Large intestine (tissue), 3 donors: ENCODE data around the gene VANGL1. TPM values are rescaled to one million over a fixed set of nuclear protein-coding genes. Genes with fewer than 3 reads are reported as not detected.

ENCODE experiments used
- DNase-seq, 2 donors: peaks; one replicate each; pipeline versions ENCODE4 v3.0.0 to v3.0.0-alpha.2; 2013
- H3K27ac ChIP-seq: one replicate; pipeline ENCODE4 v1.5.1; 2013; ENCODE audit warnings: low read length
- H3K27me3 ChIP-seq: 2 replicates; pipeline ENCODE4 v1.6.1; 2013; ENCODE audit warnings: low read length; ENCODE audit not compliant: control insufficient read depth, insufficient read depth
- H3K36me3 ChIP-seq: 2 replicates; pipeline ENCODE4 v1.6.1; 2013; ENCODE audit warnings: low read length; ENCODE audit not compliant: control insufficient read depth, insufficient read depth
- H3K4me1 ChIP-seq: one replicate; pipeline ENCODE4 v1.6.1; 2013; ENCODE audit warnings: low read length; ENCODE audit not compliant: control insufficient read depth, insufficient read depth
- H3K4me3 ChIP-seq: one replicate; pipeline ENCODE4 v1.5.1; 2013; ENCODE audit warnings: low read length
- H3K9me3 ChIP-seq: one replicate; pipeline ENCODE4 v1.6.1; 2013; ENCODE audit warnings: mild to moderate bottlenecking, low read depth, low read length, moderate library complexity; ENCODE audit not compliant: control insufficient read depth
- WGBS: methylation state at CpG from one replicate; pipeline ENCODE4 v1.1.5; 2013; ENCODE audit warnings: low lambda C conversion rate; ENCODE audit not compliant: insufficient coverage; 5-methylcytosine and 5-hydroxymethylcytosine counted together
- polyA plus RNA-seq: library from polyadenylated mRNA; unstranded; fragments of 120-200 nt; gene quantifications from one replicate; pipeline ENCODE4 v1.2.1, GENCODE V29; 2013

Gene VANGL1
- polyA plus RNA-seq, 1 donor: 9.9 TPM

- H3K4me1 ChIP-seq: peaks cover 12% of the 10 kb centered on the region
- H3K9me3 ChIP-seq: peaks cover 8% of the 10 kb centered on the region
- DNase-seq: no peak
- WGBS: no CpG with 5 or more reads among the region's 4 CpGs
- peak overlapping the region; percentile 71 for H3K4me3 ChIP-seq
- H3K27ac ChIP-seq: peak overlapping the region; percentile 87
- no peaks in the 10 kb centered on the region for H3K36me3 ChIP-seq
- H3K27me3 ChIP-seq: no peaks in the 10 kb centered on the region
Measured at GRCh38 chr1:115643225-115643624, 1.5 kb downstream of the VANGL1 start.

DNA sequence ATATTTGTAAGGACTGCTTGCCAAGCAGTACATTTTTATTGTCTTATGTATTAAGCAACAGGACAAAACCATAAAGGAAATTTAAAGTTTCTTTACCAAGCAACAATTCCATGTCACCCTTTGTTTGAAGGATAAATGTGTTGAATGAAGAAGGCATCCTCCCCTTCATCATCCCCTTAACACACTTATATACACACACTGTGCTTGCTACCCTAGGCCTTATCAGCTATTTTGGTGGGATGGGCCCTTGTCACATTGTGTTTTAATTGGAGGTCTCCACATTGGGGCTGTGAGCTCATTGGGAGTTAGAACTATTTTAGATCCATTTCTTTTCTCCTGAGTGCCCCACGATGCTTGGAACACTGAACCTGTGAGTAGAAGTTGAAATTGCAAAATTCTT is 1.9 kb downstream of the VANGL1 start:
- no peaks in the 10 kb centered on the region for H3K27me3 ChIP-seq
- H3K27ac ChIP-seq: no peak overlapping the region
- peaks cover 15% of the 10 kb centered on the region for H3K4me1 ChIP-seq
- no CpG with 5 or more reads among the region's 1 CpG for WGBS
- DNase-seq: no peak
- H3K36me3 ChIP-seq: no peaks in the 10 kb centered on the region
- H3K4me3 ChIP-seq: no peak overlapping the region
- H3K9me3 ChIP-seq: peaks cover 8% of the 10 kb centered on the region

- H3K4me1 ChIP-seq: peaks cover 20% of the 10 kb centered on the region
- H3K27ac ChIP-seq: no peak overlapping the region
- 100% methylated on average over 1 of the region's 3 CpGs for WGBS
Measured at GRCh38 chr1:115644109-115644508, 2.3 kb downstream of the VANGL1 start.

DNA sequence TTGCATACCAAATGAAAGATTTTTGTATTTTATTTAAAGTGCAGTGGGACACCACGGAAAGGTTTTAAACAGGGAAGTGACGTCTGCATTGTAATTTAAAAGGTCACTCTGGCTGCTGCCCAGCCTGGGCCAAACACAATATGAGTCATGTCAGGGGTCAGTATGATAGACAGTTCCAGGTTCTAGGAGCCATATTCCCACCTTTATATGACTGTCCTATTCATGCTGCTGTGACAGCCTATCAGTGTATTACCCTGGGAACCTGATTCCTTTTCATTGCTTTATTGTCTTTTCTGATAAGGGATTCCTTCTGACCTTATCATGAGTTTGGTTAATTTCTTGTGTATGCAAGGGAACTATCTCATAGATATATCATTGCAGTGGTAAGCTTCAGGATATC is 5.3 kb downstream of the VANGL1 start:
- H3K4me1 ChIP-seq: peaks cover 39% of the 10 kb centered on the region
- no peaks in the 10 kb centered on the region for H3K9me3 ChIP-seq
- DNase-seq: peak in 1 of 2 donors; percentile 50
- no peak overlapping the region for H3K4me3 ChIP-seq
- WGBS: 37% methylated on average over 2 of the region's 2 CpGs
- H3K27me3 ChIP-seq: no peaks in the 10 kb centered on the region
- peaks cover 2% of the 10 kb centered on the region for H3K36me3 ChIP-seq
- H3K27ac ChIP-seq: peak overlapping the region; percentile 21

More at GRCh38 chr1:115644109-115644508, 2.3 kb downstream of the VANGL1 start:
- H3K36me3 ChIP-seq: no peaks in the 10 kb centered on the region
- H3K4me3 ChIP-seq: no peak overlapping the region
- peaks cover 8% of the 10 kb centered on the region for H3K9me3 ChIP-seq
- no peaks in the 10 kb centered on the region for H3K27me3 ChIP-seq
- no peak for DNase-seq

DNA sequence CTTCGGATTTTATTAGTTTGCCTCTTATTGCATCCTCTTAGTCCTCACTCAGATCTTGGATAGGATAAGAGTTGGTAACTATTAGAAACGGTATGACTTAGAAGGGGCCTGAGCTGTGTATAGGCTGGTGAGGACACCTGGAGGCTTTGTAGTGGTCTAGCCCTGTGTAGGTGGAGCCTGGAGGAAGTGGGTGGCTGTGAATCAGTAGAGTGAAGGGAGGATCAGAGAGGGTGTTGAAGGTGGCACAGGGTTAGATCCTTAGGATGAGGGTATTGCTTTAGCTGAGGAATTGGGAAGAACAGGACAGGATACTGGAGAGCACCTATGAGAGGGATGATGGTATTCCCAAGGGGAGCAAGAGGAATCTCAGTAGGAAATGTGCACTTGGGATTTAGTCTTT is 5.7 kb downstream of the VANGL1 start:
- DNase-seq: peak in 1 of 2 donors; percentile 23
- no peak overlapping the region for H3K4me3 ChIP-seq
- peaks cover 6% of the 10 kb centered on the region for H3K36me3 ChIP-seq
- WGBS: no CpG with 5 or more reads among the region's 2 CpGs
- H3K9me3 ChIP-seq: no peaks in the 10 kb centered on the region
- peak overlapping the region; percentile 21 for H3K27ac ChIP-seq
- no peaks in the 10 kb centered on the region for H3K27me3 ChIP-seq
- H3K4me1 ChIP-seq: peaks cover 39% of the 10 kb centered on the region

DNA sequence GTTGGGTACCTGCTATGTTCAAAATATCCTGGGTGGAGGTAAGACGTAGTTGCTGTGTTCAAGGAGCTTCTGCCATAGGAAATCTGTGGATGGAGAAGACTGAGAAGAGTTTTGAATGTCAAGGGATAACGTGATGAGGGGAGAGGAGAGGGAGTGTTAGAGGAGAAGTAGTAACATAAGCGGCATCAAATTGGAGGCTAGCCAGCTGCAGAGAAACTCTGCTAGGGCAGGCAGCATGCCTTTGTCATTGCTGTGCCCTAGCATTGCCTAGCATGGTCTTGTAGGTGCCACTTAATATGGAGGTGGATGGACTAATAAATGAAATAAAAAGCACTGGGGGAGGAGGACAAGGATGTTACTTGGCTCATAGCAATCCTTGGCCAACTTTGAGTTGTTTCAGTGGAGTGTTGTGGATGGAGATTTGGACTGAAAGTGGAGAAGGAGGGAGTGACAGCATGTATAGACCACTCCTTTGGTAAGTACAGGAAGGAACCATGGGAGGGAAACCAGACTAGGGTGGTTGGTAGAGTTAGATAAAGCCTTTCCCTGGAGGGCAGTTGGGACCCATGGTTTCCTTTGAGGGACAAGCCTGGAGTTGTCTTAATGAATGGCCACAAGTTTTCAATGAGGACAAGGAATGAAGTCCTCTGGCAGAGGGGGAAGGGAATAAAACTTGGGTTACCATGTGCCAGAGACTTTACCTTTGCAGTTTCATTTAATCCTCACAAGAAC is 6.3 kb downstream of the VANGL1 start:
- H3K4me1 ChIP-seq: peaks cover 39% of the 10 kb centered on the region
- H3K27ac ChIP-seq: no peak overlapping the region
- 86% methylated on average over 2 of the region's 3 CpGs for WGBS
- no peak overlapping the region for H3K4me3 ChIP-seq
- H3K9me3 ChIP-seq: no peaks in the 10 kb centered on the region
- DNase-seq: no peak
- peaks cover 8% of the 10 kb centered on the region for H3K36me3 ChIP-seq
- no peaks in the 10 kb centered on the region for H3K27me3 ChIP-seq

GRCh38 chr1:115648717-115649691 is 7.2 kb downstream of the VANGL1 start:
- DNase-seq: peak in 1 of 2 donors; percentile 48
- Histone ChIP-seq H3K4me1 (peaks cover 39% of the 10 kb centered on the region), H3K4me3 (no peak overlapping the region), H3K27ac (peak overlapping the region; percentile 2), H3K36me3 (peaks cover 13% of the 10 kb centered on the region), H3K9me3 (no peaks in the 10 kb centered on the region), H3K27me3 (no peaks in the 10 kb centered on the region)
- 60% methylated on average over 1 of the region's 13 CpGs for WGBS

DNA sequence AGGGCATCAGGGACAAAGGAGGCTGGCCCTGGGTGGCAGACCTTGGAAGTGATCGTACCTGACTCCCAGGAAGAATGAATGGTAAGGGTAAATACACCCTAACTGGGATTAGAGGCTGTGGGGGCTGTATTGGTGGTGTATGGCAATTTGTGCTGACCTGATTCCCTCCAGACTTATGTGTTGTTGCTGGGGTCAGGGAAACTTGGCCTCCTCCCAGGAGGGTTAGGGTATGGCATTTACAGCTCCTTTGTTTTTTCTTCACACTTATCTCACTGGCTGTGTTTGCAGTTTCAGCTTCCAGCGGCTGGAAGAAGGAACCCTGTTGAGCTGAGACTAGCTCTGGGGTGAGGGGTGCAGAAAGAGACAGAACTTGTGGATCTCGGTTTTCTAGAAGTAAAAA is 8.2 kb downstream of the VANGL1 start:
- peak; percentile 33 to 82 for DNase-seq
- H3K9me3 ChIP-seq: no peaks in the 10 kb centered on the region
- peaks cover 13% of the 10 kb centered on the region for H3K36me3 ChIP-seq
- H3K27me3 ChIP-seq: no peaks in the 10 kb centered on the region
- no CpG with 5 or more reads among the region's 3 CpGs for WGBS
- H3K4me3 ChIP-seq: no peak overlapping the region
- peak overlapping the region; percentile 70 for H3K27ac ChIP-seq
- peaks cover 39% of the 10 kb centered on the region for H3K4me1 ChIP-seq

DNA sequence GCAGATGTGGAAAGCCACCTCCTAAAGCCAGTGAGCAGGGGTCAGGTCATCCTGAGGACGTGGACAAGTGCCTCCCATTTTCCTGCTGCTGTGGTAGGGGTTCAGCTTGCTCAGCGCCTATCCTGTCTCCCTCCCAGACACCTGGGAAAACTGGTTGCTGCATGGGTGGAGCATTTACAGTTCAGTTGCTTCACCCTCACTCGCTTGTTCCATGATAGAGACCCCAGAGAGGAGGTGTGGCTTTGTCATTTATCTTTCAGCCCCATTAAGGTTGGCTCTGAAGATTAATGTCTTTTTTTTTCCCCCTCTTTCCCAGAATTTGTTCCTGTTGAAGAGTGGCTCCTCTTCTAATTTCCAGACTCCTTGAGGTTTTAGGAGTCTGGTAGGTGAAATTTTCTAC is 9.2 kb downstream of the VANGL1 start:
- H3K36me3 ChIP-seq: peaks cover 17% of the 10 kb centered on the region
- no peaks in the 10 kb centered on the region for H3K9me3 ChIP-seq
- H3K27ac ChIP-seq: peak overlapping the region; percentile 70
- DNase-seq: peak in 1 of 2 donors; percentile 74
- 60% methylated on average over 1 of the region's 3 CpGs for WGBS
- no peak overlapping the region for H3K4me3 ChIP-seq
- no peaks in the 10 kb centered on the region for H3K27me3 ChIP-seq
- H3K4me1 ChIP-seq: peaks cover 39% of the 10 kb centered on the region

GRCh38 chr1:115651391-115651790 is 9.6 kb downstream of the VANGL1 start:
- Histone ChIP-seq H3K4me3 (no peak overlapping the region), H3K36me3 (peaks cover 19% of the 10 kb centered on the region), H3K9me3 (no peaks in the 10 kb centered on the region), H3K27ac (peak overlapping the region; percentile 70), H3K4me1 (peaks cover 39% of the 10 kb centered on the region), H3K27me3 (no peaks in the 10 kb centered on the region)
- WGBS: 17% methylated on average over 1 of the region's 8 CpGs
- DNase-seq: peak in 1 of 2 donors; percentile 35
